ENCODE data around the gene KDF1.
"Not testable (repeated sequence)": the region's sequence is repeated elsewhere in the genome, so short reads cannot be mapped to it uniquely, and the experiment has no call there.

KDF1 gene

GRCh38 chr1:26953374-26953773 lies 6.9 kb downstream of the KDF1 start:
- DNase-seq: no peak

DNA sequence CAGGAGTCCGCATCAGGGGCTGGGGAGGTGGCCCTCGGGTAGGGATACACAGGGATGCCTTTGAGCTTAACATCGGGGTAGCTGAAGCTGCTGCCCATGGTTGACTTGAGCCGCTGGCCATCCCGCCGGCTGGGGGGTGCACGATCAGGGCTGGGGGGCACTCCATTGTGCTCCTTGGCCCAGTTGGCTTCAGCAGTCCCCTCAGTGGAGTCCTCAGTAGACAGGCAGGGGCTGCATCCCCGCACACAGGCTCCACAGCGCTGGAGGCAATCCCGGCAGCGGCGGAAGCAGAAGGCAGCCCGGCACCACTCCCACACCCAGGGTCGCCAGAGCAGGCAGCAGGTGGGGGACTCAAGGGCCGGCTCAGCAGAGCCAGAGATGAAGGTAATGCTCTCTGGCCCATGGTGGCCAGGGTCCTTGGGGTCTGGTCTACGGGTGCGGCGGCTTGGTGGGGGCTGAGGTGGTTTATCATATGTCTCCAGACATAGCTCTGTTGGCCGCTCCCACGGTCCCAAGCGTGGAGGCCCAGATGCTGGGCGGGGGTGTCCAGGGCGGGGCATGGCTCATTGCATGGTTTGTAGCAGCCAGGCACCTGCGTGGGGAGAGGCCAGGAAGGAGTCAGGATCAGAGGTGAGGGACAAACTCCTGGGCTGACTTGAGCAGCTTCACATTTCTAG lies 8.3 kb downstream of the KDF1 start:
- DNase-seq: no peak

DNA sequence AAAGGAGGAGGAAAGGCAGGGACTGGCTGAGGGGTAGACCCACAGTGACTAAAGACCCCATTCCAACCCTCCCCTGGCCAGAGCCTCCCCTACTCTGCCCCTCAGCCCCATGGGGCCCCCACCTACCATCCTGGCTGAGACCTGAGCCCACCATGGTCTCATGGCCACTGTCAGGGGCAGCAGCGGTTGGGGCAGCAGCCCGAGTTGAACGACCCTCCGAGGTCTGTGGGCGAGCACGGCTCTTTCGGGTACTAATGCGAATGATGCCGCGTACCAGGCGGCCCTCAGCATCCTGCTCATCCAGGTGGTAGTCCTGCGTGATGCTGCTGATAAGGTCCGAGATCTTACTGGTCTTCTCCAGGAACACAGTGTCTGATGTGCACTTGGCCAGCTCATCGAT lies 9.1 kb downstream of the KDF1 start:
- DNase-seq: no peak

- no peak for DNase-seq
Measured at GRCh38 chr1:26950602-26951001, 9.7 kb downstream of the KDF1 start.

GRCh38 chr1:26949926-26950319 lies 10.3 kb downstream of the KDF1 start:
- DNase-seq: no peak

- DNase-seq: no peak
Measured at GRCh38 chr1:26949266-26949925, 10.9 kb downstream of the KDF1 start.

DNA sequence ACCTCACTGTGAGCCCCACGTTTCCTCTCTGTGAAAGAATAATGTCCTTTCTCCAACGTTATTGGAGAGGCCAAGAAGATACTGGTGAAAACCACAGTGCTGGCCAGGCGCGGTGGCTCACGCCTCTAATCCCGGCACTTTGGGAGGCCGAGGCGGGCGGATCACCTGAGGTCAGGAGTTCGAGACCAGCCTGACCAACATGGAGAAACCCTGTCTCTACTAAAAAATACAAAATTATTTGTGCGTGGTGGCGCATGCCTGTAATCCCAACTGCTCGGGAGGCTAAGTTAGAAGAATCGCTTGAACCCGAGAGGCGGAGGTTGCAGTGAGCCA lies 11.6 kb downstream of the KDF1 start:
- DNase-seq: not testable (repeated sequence)

DNA sequence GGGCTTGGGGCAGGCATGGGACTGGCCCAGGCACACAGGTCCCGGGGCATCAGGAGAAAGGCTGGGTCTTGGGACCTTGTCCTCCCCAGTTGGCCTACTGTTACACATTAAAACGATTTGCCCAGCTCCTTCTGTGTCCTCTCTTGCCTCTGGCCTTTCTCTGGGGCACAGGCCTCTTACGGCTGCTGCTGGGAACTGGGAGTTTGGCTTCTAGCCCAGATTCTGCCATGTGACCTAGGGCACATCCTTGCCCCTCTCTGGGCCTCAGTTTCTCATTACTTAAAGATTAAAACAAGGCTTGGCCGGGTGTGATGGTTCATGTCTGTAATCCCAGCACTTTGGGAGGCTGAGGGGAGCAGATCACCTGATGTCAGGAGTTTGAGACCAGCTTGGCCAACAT lies 14.0 kb downstream of the KDF1 start:
- DNase-seq: no peak

DNA sequence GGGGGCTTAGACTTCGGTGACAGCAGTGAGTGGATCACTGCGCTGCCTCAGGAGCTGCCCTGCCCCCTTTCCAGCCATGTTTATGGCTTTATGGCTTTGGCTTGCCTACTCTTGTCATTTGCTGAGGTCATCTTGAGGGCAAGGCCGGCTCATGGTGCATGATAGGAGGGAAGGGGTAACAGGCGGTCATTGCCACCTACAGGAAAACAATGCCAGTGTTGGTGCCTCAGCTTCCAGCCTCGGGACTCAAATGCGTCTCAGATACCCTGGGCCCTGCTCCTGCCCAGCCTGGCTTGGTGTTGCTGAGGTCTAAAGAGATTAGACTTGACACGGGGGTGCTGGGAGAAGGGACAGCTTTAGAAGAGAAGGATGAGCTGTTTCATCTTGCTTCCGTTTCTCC lies 14.5 kb downstream of the KDF1 start:
- no peak for DNase-seq

DNA sequence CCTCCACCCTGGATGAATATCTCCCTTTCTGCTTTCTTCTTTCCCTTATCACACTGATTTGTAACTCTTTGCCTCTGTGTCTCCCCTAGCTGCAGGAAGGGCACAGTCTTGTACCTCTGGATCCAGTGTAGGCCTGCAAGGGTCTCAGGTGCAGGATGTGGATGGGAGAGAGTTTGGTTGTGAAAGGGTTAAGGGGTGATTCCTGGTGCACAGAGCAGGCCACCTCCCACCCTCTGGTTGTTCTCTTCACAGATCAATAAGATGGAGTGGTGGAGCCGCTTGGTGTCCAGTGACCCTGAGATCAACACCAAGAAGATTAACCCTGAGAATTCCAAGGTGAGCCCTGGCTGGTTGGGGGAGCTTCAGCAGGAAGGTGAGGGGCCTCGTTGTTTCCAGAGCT lies 15.1 kb downstream of the KDF1 start:
- DNase-seq: no peak

GRCh38 chr1:26942656-26943055 lies 17.6 kb downstream of the KDF1 start:
- DNase-seq: no peak

- no peak for DNase-seq
Measured at GRCh38 chr1:26941311-26941710, 19.0 kb downstream of the KDF1 start.

- DNase-seq: no peak
Measured at GRCh38 chr1:26938659-26939025, 21.6 kb downstream of the KDF1 start.

DNA sequence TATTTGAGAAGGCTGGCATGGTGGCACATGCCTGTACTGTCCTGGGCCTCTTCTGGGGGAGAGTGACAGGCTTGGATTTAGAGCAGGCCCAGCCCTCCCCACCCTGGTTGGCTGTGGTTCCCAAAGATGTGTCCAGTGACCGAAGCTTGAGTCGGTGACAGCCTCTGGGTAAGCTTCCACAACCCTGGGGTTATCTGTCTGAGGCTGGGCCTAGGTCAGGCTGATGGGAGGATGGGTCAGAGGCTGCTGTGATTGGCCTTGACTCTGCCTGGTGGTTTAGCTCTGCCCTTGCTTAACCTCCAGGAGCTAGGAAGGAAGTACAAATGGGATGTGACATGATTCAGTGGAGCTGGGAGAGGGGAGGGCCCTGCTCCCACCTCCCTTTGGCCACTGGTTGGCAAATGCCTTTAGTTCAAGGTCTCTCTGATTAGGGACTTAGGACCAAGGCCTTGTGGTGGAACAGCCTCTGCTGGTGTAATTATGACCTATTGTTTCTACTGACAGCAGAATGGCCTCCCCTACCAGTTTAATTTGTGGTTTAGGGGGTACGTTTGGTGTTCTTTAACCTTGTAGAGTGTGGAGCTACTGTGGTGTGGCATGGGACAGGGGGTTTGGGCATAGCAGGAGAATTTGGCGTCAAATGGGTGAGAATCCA lies 22.1 kb downstream of the KDF1 start:
- DNase-seq: no peak

GRCh38 chr1:26936823-26937222 lies 23.4 kb downstream of the KDF1 start:
- DNase-seq: no peak

GRCh38 chr1:26932531-26932930 lies 27.7 kb downstream of the KDF1 start:
- DNase-seq: no peak

DNA sequence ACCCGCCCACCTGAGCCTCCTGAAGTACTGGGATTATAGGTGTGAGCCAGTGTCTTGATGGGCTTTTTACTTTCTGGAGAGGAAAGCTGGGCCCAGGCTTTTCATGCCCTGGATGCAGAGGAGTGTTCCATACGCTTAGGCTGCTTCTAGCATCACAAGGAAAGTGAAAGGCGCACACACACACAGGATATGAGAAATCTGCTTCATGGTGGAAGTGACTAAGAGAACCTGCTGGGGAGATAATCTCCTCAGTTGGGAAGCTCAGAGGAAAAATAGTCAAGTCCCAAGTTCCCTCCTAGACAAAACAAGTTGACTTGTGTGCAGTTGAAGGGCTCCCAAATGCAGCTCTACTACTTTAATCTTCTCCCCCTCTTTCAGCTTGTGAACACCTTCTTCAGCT lies 36.6 kb downstream of the KDF1 start:
- no peak for DNase-seq

- no peak for DNase-seq
Measured at GRCh38 chr1:26922901-26923300, 37.4 kb downstream of the KDF1 start.

DNA sequence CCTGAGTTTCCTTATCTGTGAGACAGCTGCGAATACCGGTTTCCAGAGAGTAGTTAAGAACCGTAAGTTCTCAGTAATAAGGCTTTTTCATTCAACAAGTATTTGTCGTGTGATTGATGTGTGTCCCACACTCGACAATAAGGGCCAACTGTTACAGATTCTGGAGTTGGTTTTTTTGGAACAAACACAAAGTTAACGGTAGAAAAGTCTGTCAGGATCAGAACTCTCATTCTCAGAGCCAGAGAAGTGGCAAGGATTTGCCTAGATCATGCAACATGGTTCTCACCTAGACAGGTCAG lies 37.9 kb downstream of the KDF1 start:
- DNase-seq: no peak

- DNase-seq: peak; percentile 87 to 96
Measured at GRCh38 chr1:26921540-26922430, 38.5 kb downstream of the KDF1 start, which contains the start of gene NUDC. TSS of gene NUDC (plus strand) at chr1:26921743. CDS start at chr1:26921849, 106 bp downstream.

GRCh38 chr1:26921126-26921539 lies 39.1 kb downstream of the KDF1 start:
- no peak for DNase-seq

- no peak for DNase-seq
Measured at GRCh38 chr1:26915204-26915842, 44.9 kb downstream of the KDF1 start.
